T-cell (primary cell): ENCODE results near the gene AKT1. TPM values are rescaled to one million over a fixed set of nuclear protein-coding genes. Genes with fewer than 3 reads are reported as not detected.

ENCODE experiments used
- ATAC-seq, 4 experiments: fragments of 200-7000 bp in 3 of 4; fragments of 150-1000 bp in 1 of 4; cut with Tn5 transposase; replicated peaks in 1 of 4; 1 replicate in 3 of 4; 2 replicates in 1 of 4; pipeline ENCODE4 v1.10.0; 2021; ENCODE audit warnings: moderate library complexity in 3 of 4, mild to moderate bottlenecking in 2 of 4, moderate number of reproducible peaks in 1 of 4
- CTCF ChIA-PET, 2 donors: fragments of 300-600 bp; sonication (Branson Sonifier 250); formaldehyde crosslinking; loops; one replicate each; lab custom pipeline; 2022; ENCODE audit warnings: antibody characterized with exemption in 2 of 2; lab: Charles Lee
- POLR2A ChIA-PET, 2 donors: fragments of 300-600 bp; sonication (Branson Sonifier 250); formaldehyde crosslinking; loops; one replicate each; lab custom pipeline; 2022; ENCODE audit warnings: antibody characterized with exemption in 2 of 2; lab: Charles Lee
- DNase-seq, 35 experiments: peaks; one replicate each; pipeline versions ENCODE4 v3.0.0 to v3.0.0-alpha.2; 2013 to 2023
- H3K27ac ChIP-seq: one replicate; pipeline ENCODE4 v1.5.1; 2013; ENCODE audit warnings: low read length
- H3K27me3 ChIP-seq, 2 experiments: replicated peaks in 1 of 2; 1 replicate in 1 of 2; 2 replicates in 1 of 2; pipeline versions ENCODE4 v1.6.1 to v1.7.0; 2013; ENCODE audit warnings: low read length in 1 of 2, mixed read lengths in 1 of 2; ENCODE audit not compliant: control insufficient read depth in 2 of 2, insufficient read depth in 2 of 2; ENCODE audit errors: extremely low read depth in 1 of 2
- H3K36me3 ChIP-seq, 2 donors: 1 replicate in 1 of 2; 2 replicates in 1 of 2; pipeline versions ENCODE4 v1.6.1 to v1.7.0; 2013; ENCODE audit warnings: low read length in 1 of 2; ENCODE audit not compliant: control insufficient read depth in 2 of 2, insufficient read depth in 1 of 2; ENCODE audit errors: extremely low read depth in 1 of 2
- H3K4me1 ChIP-seq, 2 experiments: 1 replicate in 1 of 2; 2 replicates in 1 of 2; pipeline versions ENCODE4 v1.6.1 to v1.7.0; 2013; ENCODE audit warnings: low read length in 2 of 2, mixed read lengths in 1 of 2; ENCODE audit not compliant: insufficient read depth in 2 of 2, control insufficient read depth in 1 of 2; ENCODE audit errors: extremely low read depth in 1 of 2
- H3K4me3 ChIP-seq, 2 donors: 1 replicate in 1 of 2; 2 replicates in 1 of 2; pipeline versions ENCODE4 v1.5.1 to v1.7.0; 2013; ENCODE audit warnings: mild to moderate bottlenecking in 2 of 2, low read length in 1 of 2, moderate library complexity in 1 of 2; ENCODE audit not compliant: control insufficient read depth in 1 of 2; ENCODE audit errors: extremely low read depth in 1 of 2
- H3K9me3 ChIP-seq: 2 replicates; pipeline ENCODE4 v1.7.0; 2013
- H3K27ac Mint-ChIP-seq, 2 donors: one replicate each; pipeline ENCODE4 v1.8.0; 2020 to 2021; ENCODE audit warnings: mild to moderate bottlenecking in 2 of 2, mixed read lengths in 2 of 2
- H3K27me3 Mint-ChIP-seq, 2 donors: one replicate each; pipeline ENCODE4 v1.8.0; 2021 to 2022; ENCODE audit warnings: mixed read lengths in 2 of 2
- H3K36me3 Mint-ChIP-seq: one replicate; pipeline ENCODE4 v1.8.0; 2021; ENCODE audit warnings: mixed read lengths
- H3K4me1 Mint-ChIP-seq, 3 donors: one replicate each; pipeline ENCODE4 v1.8.0; 2020 to 2022; ENCODE audit warnings: mixed read lengths in 3 of 3, mild to moderate bottlenecking in 1 of 3
- H3K4me3 Mint-ChIP-seq, 3 donors: one replicate each; pipeline ENCODE4 v1.8.0; 2020 to 2022; ENCODE audit warnings: mild to moderate bottlenecking in 3 of 3, mixed read lengths in 3 of 3, moderate library complexity in 3 of 3
- H3K9me3 Mint-ChIP-seq, 3 donors: one replicate each; pipeline ENCODE4 v1.8.0; 2020 to 2022; ENCODE audit warnings: mixed read lengths in 3 of 3
- WGBS: methylation state at CpG from one replicate; pipeline ENCODE4 v1.1.5; 2013; ENCODE audit warnings: missing lambda C conversion rate; ENCODE audit not compliant: insufficient coverage; 5-methylcytosine and 5-hydroxymethylcytosine counted together
- total RNA-seq, 35 experiments: library from RNA in 6 of 35; stranded (reverse) in 6 of 35; fragments of 120-200 nt in 1 of 35; gene quantifications; one replicate each; pipeline versions ENCODE4 v1.2.1 to v1.2.4 and lab custom pipeline; 2013 to 2026

Gene AKT1
- total RNA-seq, 5 donors from 2014 or later (not counting 1 experiment from before 2014, with no cell fraction given), result 68.4 to 113 (median 99.7) TPM

GRCh38 chr14:104728631-104729030 lies 66.9 kb downstream of the AKT1 start:
- Mint-ChIP-seq H3K36me3 (no peaks in the 10 kb centered on the region), H3K27me3 (no peaks in the 10 kb centered on the region), H3K4me1 (peaks cover 0 to 3% (median 0%) of the 10 kb centered on the region in 3 donors), H3K9me3 (no peaks in the 10 kb centered on the region), H3K27ac (no peak overlapping the region), H3K4me3 (no peak overlapping the region)
- no peaks in the 10 kb centered on the region for H3K9me3 ChIP-seq
- H3K27ac ChIP-seq, result no peak overlapping the region
- H3K4me1 ChIP-seq, result peaks cover 0 to 9% of the 10 kb centered on the region in 2 experiments
- H3K27me3 ChIP-seq, result peaks cover 0 to 24% of the 10 kb centered on the region in 2 experiments
- no peak overlapping the region for H3K4me3 ChIP-seq
- CTCF ChIA-PET, result no interaction called here
- DNase-seq (no peak), ATAC-seq (no peak)
- POLR2A ChIA-PET, result no interaction called here
- WGBS, result 90% methylated on average over 14 of the region's 17 CpGs
- no peaks in the 10 kb centered on the region for H3K36me3 ChIP-seq

GRCh38 chr14:104726600-104727451 lies 68.7 kb downstream of the AKT1 start:
- Mint-ChIP-seq H3K4me3 (peak overlapping the region in 1 of 3 donors; percentile 17), H3K27me3 (no peaks in the 10 kb centered on the region), H3K27ac (no peak overlapping the region), H3K9me3 (no peaks in the 10 kb centered on the region), H3K4me1 (peaks cover 0 to 3% (median 0%) of the 10 kb centered on the region in 3 donors), H3K36me3 (no peaks in the 10 kb centered on the region)
- CTCF ChIA-PET, result no interaction called here
- peaks cover 0 to 15% of the 10 kb centered on the region in 2 experiments for H3K4me1 ChIP-seq
- no peak overlapping the region for H3K27ac ChIP-seq
- DNase-seq (no peak), ATAC-seq (no peak)
- H3K9me3 ChIP-seq, result no peaks in the 10 kb centered on the region
- peaks cover 0 to 14% of the 10 kb centered on the region in 2 experiments for H3K27me3 ChIP-seq
- 74% methylated on average over 20 of the region's 21 CpGs for WGBS
- H3K4me3 ChIP-seq, result no peak overlapping the region
- POLR2A ChIA-PET, result no interaction called here
- no peaks in the 10 kb centered on the region for H3K36me3 ChIP-seq

GRCh38 chr14:104725772-104726548 lies 69.6 kb downstream of the AKT1 start:
- Histone ChIP-seq H3K27me3 (peaks cover 0 to 14% of the 10 kb centered on the region in 2 experiments), H3K4me1 (peaks cover 0 to 15% of the 10 kb centered on the region in 2 experiments), H3K9me3 (no peaks in the 10 kb centered on the region), H3K27ac (no peak overlapping the region), H3K36me3 (no peaks in the 10 kb centered on the region), H3K4me3 (no peak overlapping the region)
- ChIA-PET CTCF (interaction anchor here in 1 of 2 donors (0.7 kb wide), 1 partner anchor 17 kb away, joined by 3 read pairs; no protein-coding TSS in a partner anchor), POLR2A (no interaction called here)
- Mint-ChIP-seq H3K27me3 (no peaks in the 10 kb centered on the region), H3K9me3 (no peaks in the 10 kb centered on the region), H3K27ac (no peak overlapping the region), H3K36me3 (no peaks in the 10 kb centered on the region), H3K4me3 (peak overlapping the region in 2 of 3 donors; percentile 43 to 52), H3K4me1 (peaks cover 0 to 3% (median 0%) of the 10 kb centered on the region in 3 donors)
- 88% methylated on average over 18 of the region's 25 CpGs for WGBS
- ATAC-seq (no peak), DNase-seq (no peak)

- Mint-ChIP-seq H3K27me3 (no peaks in the 10 kb centered on the region), H3K27ac (no peak overlapping the region), H3K4me3 (peak overlapping the region; percentile 50 to 61 (median 52)), H3K9me3 (no peaks in the 10 kb centered on the region), H3K36me3 (no peaks in the 10 kb centered on the region), H3K4me1 (peaks cover 0 to 3% (median 0%) of the 10 kb centered on the region in 3 donors)
- Histone ChIP-seq H3K9me3 (no peaks in the 10 kb centered on the region), H3K36me3 (no peaks in the 10 kb centered on the region), H3K4me3 (no peak overlapping the region), H3K4me1 (peaks cover 0 to 15% of the 10 kb centered on the region in 2 experiments), H3K27ac (no peak overlapping the region), H3K27me3 (peaks cover 0 to 14% of the 10 kb centered on the region in 2 experiments)
- ATAC-seq (no peak), DNase-seq (no peak)
- POLR2A ChIA-PET, result no interaction called here
- CTCF ChIA-PET, result interaction anchor here in 1 of 2 donors (0.7 kb wide), 1 partner anchor 16 kb away, joined by 3 read pairs; no protein-coding TSS in a partner anchor
- 74% methylated on average over 24 of the region's 24 CpGs for WGBS
Measured at GRCh38 chr14:104724981-104725771, 70.4 kb downstream of the AKT1 start.

- Mint-ChIP-seq H3K36me3 (peaks cover 5% of the 10 kb centered on the region), H3K4me3 (peak overlapping the region; percentile 50 to 61 (median 52)), H3K27me3 (no peaks in the 10 kb centered on the region), H3K4me1 (peaks cover 0 to 3% (median 0%) of the 10 kb centered on the region in 3 donors), H3K9me3 (no peaks in the 10 kb centered on the region), H3K27ac (no peak overlapping the region)
- H3K27me3 ChIP-seq, result peaks cover 0 to 14% of the 10 kb centered on the region in 2 experiments
- H3K4me3 ChIP-seq, result peak overlapping the region; percentile 30 to 35
- 28% methylated on average over 10 of the region's 27 CpGs for WGBS
- H3K36me3 ChIP-seq, result no peaks in the 10 kb centered on the region
- no peak overlapping the region for H3K27ac ChIP-seq
- peaks cover 0 to 15% of the 10 kb centered on the region in 2 experiments for H3K4me1 ChIP-seq
- DNase-seq, result peak in 4 of 35 experiments; percentile 9 to 29 (median 16)
- ATAC-seq, result peak; percentile 7 to 34 (median 20)
- POLR2A ChIA-PET, result no interaction called here
- CTCF ChIA-PET, result interaction anchor here in 1 of 2 donors (1.5 kb wide), 1 partner anchor 28 kb away, joined by 4 read pairs; the partner anchor contains the start of gene SIVA1
- no peaks in the 10 kb centered on the region for H3K9me3 ChIP-seq
Measured at GRCh38 chr14:104724407-104724980, 71.1 kb downstream of the AKT1 start.
